K562 (cell line): ENCODE results near the gene FIBP. TPM values are rescaled to one million over a fixed set of nuclear protein-coding genes. Genes with fewer than 3 reads are reported as not detected.

Experiments
- ARID1B ChIP-seq: fragments of 450-650 bp; IDR thresholded peaks from 2 replicates; pipeline ENCODE4 v1.6.1; 2016; ENCODE audit warnings: antibody characterized with exemption, mild to moderate bottlenecking, inconsistent platforms
- CEBPG ChIP-seq, 3 experiments: fragments of 200-800 bp in 1 of 3; sonication (Bioruptor generic) in 1 of 3; sonication (generic) in 1 of 3; formaldehyde crosslinking in 1 of 3; IDR thresholded peaks in 2 of 3; conservative IDR thresholded peaks in 1 of 3; 2 replicates each; pipeline versions ENCODE4 v1.6.1 to v1.8.0; 2016 to 2022; ENCODE audit warnings: missing compliant biosample characterization in 2 of 3, missing genetic modification characterization in 2 of 3, mild to moderate bottlenecking in 1 of 3, missing genetic modification reagents in 1 of 3
- DACH1 ChIP-seq: fragments of 450-650 bp; IDR thresholded peaks from 2 replicates; pipeline ENCODE4 v1.6.1; 2018; ENCODE audit not compliant: partially characterized antibody
- ERF ChIP-seq: fragments of 450-650 bp; formaldehyde crosslinking; IDR thresholded peaks from 2 replicates; pipeline ENCODE4 v1.4.0; 2020; ENCODE audit warnings: mild to moderate bottlenecking, mixed read lengths
- ESRRB ChIP-seq: fragments of 250-450 bp; sonication (Bioruptor Pico); IDR thresholded peaks from 2 replicates; pipeline ENCODE4 v1.5.0; 2020; ENCODE audit warnings: mild to moderate bottlenecking, moderate library complexity, borderline replicate concordance
- FOS ChIP-seq: IDR thresholded peaks from 3 replicates; pipeline ENCODE4 v1.6.1; 2011; ENCODE audit not compliant: insufficient read length; ENCODE audit errors: extremely low read depth
- KAT7 ChIP-seq: sonication (generic); formaldehyde crosslinking; IDR thresholded peaks from 2 replicates; pipeline ENCODE4 v1.8.0; 2022; ENCODE audit warnings: missing genetic modification reagents, mild to moderate bottlenecking, borderline replicate concordance
- MCM7 ChIP-seq, 2 experiments: fragments of 450-650 bp; IDR thresholded peaks; 2 replicates each; pipeline ENCODE4 v1.6.1; 2016 to 2018
- NCOA1 ChIP-seq: fragments of 450-650 bp; IDR thresholded peaks from 2 replicates; pipeline ENCODE4 v1.6.1; 2016; ENCODE audit warnings: low read depth
- SMC3 ChIP-seq: conservative IDR thresholded peaks from 2 replicates; pipeline ENCODE4 v1.6.1; 2011; ENCODE audit warnings: low read depth, low read length, improper control_type of control experiment; ENCODE audit not compliant: insufficient read depth
- ZBTB7A ChIP-seq: IDR thresholded peaks from 2 replicates; pipeline ENCODE4 v1.6.1; 2011; ENCODE audit warnings: low read depth, mild to moderate bottlenecking, low read length, moderate library complexity, borderline replicate concordance; ENCODE audit not compliant: control insufficient read depth
- ZNF140 ChIP-seq: fragments of 250-450 bp; sonication (Bioruptor Pico); IDR thresholded peaks from 2 replicates; pipeline ENCODE4 v1.8.0; 2021; ENCODE audit warnings: moderate library complexity, mild to moderate bottlenecking, inconsistent platforms
- polyA plus RNA-seq, 8 experiments: library from polyadenylated mRNA; depleted of rRNA in 4 of 8; stranded (reverse) in 5 of 8; unstranded in 3 of 8; fragments of >200 nt; fragmentation: Nextera tagmentation in 2 of 8; fragmentation: Illumina TruSeq in 1 of 8; extraction: Ambion mirVana in 2 of 8; extraction: Trizol in 1 of 8; gene quantifications; 2 replicates each; pipeline versions ENCODE4 v1.2.1 to v1.2.3, GENCODE V29; 2011 to 2014; ENCODE audit warnings: inconsistent platforms in 1 of 8, missing spikeins in 1 of 8
- total RNA-seq, 7 experiments: library from RNA; depleted of rRNA in 6 of 7; stranded (reverse); fragments of >200 nt in 6 of 7; fragmentation: Illumina TruSeq in 2 of 7; extraction: Trizol in 2 of 7; gene quantifications; 2 replicates each; pipeline versions ENCODE4 v1.2.1 to v1.2.3, GENCODE V29; 2011 to 2021; ENCODE audit warnings: low replicate concordance in 1 of 7
- TF ChIP-seq, protein P1 (sequence below): sonication (generic); formaldehyde crosslinking; IDR thresholded peaks from 2 replicates; pipeline ENCODE4 v1.5.0; 2020; ENCODE audit warnings: missing genetic modification reagents
- TF ChIP-seq, protein P2 (sequence below): fragments of 250-450 bp; sonication (Bioruptor Pico); IDR thresholded peaks from 2 replicates; pipeline ENCODE4 v1.6.1; 2021; ENCODE audit warnings: mild to moderate bottlenecking
- TF ChIP-seq, protein P3 (sequence below), 2 experiments: fragments of 450-650 bp; conservative IDR thresholded peaks; 2 replicates each; pipeline ENCODE4 v1.6.1; 2017; ENCODE audit warnings: mild to moderate bottlenecking in 2 of 2, moderate library complexity in 2 of 2
- TF ChIP-seq, protein P4 (sequence below): sonication (generic); formaldehyde crosslinking; IDR thresholded peaks from 2 replicates; pipeline ENCODE4 v1.4.0; 2020; ENCODE audit warnings: mild to moderate bottlenecking, missing genetic modification reagents
- TF ChIP-seq, protein P5 (sequence below), 2 experiments: fragments of 150-350 bp in 1 of 2; IDR thresholded peaks; 2 replicates each; pipeline ENCODE4 v1.6.1; 2012 to 2016; ENCODE audit warnings: low read depth in 2 of 2, low read length in 2 of 2, mild to moderate bottlenecking in 1 of 2, moderate library complexity in 1 of 2
- TF ChIP-seq, protein P6 (sequence below): fragments of 250-450 bp; sonication (Bioruptor Pico); IDR thresholded peaks from 2 replicates; pipeline ENCODE4 v1.8.0; 2021; ENCODE audit warnings: borderline replicate concordance, mild to moderate bottlenecking, moderate library complexity; ENCODE audit not compliant: poor library complexity, severe bottlenecking

The FIBP gene
- total and polyA plus RNA-seq, 9 of the 15 experiments (the other 6 are each of a cell fraction or from before 2014, with no cell fraction given), result 41.2 to 79.2 (median 48.6) TPM

DNA sequence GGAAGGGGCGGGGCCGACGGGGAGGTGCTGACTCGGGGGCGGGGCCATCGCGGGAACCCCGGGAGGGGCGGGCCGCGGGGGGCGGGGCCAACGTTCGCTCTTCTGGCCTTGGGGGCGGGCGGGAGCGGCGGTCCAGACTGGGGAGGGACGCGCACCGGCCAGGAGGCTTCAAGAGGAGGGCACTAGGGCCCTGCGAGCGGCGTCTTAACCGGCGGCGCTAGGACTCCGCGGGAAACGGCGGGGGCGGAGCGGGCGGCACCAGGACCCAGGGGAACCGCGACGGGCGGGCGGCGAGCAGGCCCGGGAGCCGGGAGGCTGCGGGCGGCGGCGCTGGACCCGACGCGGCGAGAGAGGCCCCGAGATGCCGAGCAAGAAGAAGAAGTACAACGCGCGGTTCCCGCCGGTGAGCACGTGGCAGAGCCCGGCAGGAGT, 30.9 kb upstream of the FIBP start, which contains the start of gene DRAP1 (continued):
- TF ChIP-seq SMC3 (0 out of 2 replicates have a peak, but pooled peaks have one; percentile 9), ESRRB (CRISPR knock-in tag) (no peak), NCOA1 (no peak), ZBTB7A (no peak), ARID1B (no peak; the same call in 1 of the 2 replicates), ERF (CRISPR knock-in tag) (peak; percentile 84; the same call in 1 of the 2 replicates), MCM7 (IDR thresholded peaks at IDR 0.05) (no peak), DACH1 (no peak), KAT7 (CRISPR knock-in tag) (peak; percentile 66; the same call in 1 of the 2 replicates), FOS (no peak), CEBPG (CRISPR knock-in tag; IDR thresholded peaks at IDR 0.05) (no peak), CEBPG (tag; conservative IDR thresholded peaks at IDR 0.05 in 1 of 2, IDR thresholded peaks at IDR 0.05 in 1 of 2) (no peak), ZNF140 (no peak)
- TF ChIP-seq, protein P1, sequence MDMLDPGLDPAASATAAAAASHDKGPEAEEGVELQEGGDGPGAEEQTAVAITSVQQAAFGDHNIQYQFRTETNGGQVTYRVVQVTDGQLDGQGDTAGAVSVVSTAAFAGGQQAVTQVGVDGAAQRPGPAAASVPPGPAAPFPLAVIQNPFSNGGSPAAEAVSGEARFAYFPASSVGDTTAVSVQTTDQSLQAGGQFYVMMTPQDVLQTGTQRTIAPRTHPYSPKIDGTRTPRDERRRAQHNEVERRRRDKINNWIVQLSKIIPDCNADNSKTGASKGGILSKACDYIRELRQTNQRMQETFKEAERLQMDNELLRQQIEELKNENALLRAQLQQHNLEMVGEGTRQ (CRISPR knock-in tag), result no peak
- TF ChIP-seq, protein P2, sequence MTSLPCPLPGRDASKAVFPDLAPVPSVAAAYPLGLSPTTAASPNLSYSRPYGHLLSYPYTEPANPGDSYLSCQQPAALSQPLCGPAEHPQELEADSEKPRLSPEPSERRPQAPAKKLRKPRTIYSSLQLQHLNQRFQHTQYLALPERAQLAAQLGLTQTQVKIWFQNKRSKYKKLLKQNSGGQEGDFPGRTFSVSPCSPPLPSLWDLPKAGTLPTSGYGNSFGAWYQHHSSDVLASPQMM (CRISPR knock-in tag), result no peak
- TF ChIP-seq, protein P3, sequence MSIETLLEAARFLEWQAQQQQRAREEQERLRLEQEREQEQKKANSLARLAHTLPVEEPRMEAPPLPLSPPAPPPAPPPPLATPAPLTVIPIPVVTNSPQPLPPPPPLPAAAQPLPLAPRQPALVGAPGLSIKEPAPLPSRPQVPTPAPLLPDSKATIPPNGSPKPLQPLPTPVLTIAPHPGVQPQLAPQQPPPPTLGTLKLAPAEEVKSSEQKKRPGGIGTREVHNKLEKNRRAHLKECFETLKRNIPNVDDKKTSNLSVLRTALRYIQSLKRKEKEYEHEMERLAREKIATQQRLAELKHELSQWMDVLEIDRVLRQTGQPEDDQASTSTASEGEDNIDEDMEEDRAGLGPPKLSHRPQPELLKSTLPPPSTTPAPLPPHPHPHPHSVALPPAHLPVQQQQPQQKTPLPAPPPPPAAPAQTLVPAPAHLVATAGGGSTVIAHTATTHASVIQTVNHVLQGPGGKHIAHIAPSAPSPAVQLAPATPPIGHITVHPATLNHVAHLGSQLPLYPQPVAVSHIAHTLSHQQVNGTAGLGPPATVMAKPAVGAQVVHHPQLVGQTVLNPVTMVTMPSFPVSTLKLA (conservative IDR thresholded peaks at IDR 0.05), result peak in 1 of 2 experiments; percentile 79
- TF ChIP-seq, protein P4, sequence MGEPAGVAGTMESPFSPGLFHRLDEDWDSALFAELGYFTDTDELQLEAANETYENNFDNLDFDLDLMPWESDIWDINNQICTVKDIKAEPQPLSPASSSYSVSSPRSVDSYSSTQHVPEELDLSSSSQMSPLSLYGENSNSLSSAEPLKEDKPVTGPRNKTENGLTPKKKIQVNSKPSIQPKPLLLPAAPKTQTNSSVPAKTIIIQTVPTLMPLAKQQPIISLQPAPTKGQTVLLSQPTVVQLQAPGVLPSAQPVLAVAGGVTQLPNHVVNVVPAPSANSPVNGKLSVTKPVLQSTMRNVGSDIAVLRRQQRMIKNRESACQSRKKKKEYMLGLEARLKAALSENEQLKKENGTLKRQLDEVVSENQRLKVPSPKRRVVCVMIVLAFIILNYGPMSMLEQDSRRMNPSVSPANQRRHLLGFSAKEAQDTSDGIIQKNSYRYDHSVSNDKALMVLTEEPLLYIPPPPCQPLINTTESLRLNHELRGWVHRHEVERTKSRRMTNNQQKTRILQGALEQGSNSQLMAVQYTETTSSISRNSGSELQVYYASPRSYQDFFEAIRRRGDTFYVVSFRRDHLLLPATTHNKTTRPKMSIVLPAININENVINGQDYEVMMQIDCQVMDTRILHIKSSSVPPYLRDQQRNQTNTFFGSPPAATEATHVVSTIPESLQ (CRISPR knock-in tag), result no peak
- TF ChIP-seq, protein P5, sequence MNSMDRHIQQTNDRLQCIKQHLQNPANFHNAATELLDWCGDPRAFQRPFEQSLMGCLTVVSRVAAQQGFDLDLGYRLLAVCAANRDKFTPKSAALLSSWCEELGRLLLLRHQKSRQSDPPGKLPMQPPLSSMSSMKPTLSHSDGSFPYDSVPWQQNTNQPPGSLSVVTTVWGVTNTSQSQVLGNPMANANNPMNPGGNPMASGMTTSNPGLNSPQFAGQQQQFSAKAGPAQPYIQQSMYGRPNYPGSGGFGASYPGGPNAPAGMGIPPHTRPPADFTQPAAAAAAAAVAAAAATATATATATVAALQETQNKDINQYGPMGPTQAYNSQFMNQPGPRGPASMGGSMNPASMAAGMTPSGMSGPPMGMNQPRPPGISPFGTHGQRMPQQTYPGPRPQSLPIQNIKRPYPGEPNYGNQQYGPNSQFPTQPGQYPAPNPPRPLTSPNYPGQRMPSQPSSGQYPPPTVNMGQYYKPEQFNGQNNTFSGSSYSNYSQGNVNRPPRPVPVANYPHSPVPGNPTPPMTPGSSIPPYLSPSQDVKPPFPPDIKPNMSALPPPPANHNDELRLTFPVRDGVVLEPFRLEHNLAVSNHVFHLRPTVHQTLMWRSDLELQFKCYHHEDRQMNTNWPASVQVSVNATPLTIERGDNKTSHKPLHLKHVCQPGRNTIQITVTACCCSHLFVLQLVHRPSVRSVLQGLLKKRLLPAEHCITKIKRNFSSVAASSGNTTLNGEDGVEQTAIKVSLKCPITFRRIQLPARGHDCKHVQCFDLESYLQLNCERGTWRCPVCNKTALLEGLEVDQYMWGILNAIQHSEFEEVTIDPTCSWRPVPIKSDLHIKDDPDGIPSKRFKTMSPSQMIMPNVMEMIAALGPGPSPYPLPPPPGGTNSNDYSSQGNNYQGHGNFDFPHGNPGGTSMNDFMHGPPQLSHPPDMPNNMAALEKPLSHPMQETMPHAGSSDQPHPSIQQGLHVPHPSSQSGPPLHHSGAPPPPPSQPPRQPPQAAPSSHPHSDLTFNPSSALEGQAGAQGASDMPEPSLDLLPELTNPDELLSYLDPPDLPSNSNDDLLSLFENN (IDR thresholded peaks at IDR 0.05; ENCODE audit: low read depth in 2 of 2, low read length in 2 of 2), result peak; percentile 66 to 77; a peak in 2 of 4 replicates
- TF ChIP-seq, protein P6, sequence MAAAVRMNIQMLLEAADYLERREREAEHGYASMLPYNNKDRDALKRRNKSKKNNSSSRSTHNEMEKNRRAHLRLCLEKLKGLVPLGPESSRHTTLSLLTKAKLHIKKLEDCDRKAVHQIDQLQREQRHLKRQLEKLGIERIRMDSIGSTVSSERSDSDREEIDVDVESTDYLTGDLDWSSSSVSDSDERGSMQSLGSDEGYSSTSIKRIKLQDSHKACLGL, result no peak
